ENCODE results near the gene PWWP2B.

PWWP2B gene

GRCh38 chr10:132461103-132461682, 64.2 kb downstream of the PWWP2B start:
- DNase-seq: no peak

GRCh38 chr10:132461683-132462231, 64.8 kb downstream of the PWWP2B start:
- no peak for DNase-seq

- DNase-seq: no peak
These were observed 65.7 kb downstream of the PWWP2B start for GRCh38 chr10:132462463-132463332.

DNA sequence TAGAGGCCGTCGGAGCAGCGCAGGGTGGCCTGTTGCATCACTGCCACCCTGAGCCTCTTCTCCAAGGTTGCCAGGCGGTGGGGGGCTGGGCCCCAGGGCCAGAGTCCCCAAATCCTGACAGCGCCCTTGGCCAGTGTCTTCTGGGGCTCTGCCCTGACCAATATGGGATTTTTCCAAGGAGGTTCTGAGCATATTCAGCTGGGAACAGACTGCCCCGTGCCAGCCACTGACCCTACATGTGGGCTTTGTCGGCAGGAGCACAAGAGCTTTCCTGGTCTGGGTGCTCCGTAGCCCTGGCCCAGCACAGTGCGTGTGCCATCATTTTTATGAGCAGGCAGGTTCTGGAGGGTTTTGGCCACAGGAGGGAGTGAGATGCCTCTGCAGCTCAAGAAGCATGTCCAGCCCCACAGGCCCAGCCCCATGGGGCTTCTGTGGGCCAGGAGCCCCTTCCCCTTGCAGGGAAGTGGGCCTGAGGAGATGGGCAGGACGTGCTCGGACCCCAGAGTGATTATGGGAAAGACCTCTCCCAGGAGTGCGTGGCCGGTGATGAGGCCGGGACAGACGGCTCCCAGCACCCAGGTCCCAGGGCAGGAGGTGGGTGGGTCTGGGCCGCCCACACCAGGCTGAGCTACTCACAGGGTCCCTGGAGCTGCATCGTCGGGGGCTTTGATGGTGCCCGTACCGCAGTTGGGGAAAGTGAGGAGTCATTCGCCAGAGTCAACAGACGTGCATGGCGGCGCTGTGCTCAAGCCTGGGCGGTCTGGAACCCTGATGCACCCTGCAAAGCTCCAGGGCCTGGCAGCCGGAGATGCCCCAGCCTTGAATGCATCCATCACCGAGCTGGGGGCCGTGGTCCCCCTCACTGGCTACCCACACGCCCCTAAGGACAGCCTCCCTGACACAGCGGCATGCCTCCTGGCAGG, 66.6 kb downstream of the PWWP2B start:
- DNase-seq: no peak

- DNase-seq: no peak
These were observed 67.5 kb downstream of the PWWP2B start for GRCh38 chr10:132464256-132465192.

GRCh38 chr10:132465193-132465888, 68.3 kb downstream of the PWWP2B start:
- no peak for DNase-seq

- DNase-seq: no peak
These were observed 69.0 kb downstream of the PWWP2B start for GRCh38 chr10:132465889-132466519.

GRCh38 chr10:132466520-132467463, 69.8 kb downstream of the PWWP2B start:
- DNase-seq: no peak
